Panc1 (cell line): ENCODE data around the gene RHOG. TPM values are rescaled to one million over a fixed set of nuclear protein-coding genes. Genes with fewer than 3 reads are reported as not detected.

ENCODE experiments used
- ATAC-seq: fragments of 200-7000 bp; cut with Tn5 transposase; 2 replicates; pipeline ENCODE4 v1.9.1; 2020; ENCODE audit warnings: mild to moderate bottlenecking, moderate library complexity
- BruUV-seq: library from RNA; stranded (reverse); fragments of 400-500 nt; replicated peaks from 2 replicates; lab custom pipeline; 2021; lab: Mats Ljungman, UMichigan
- CTCF ChIA-PET: fragments of 300-600 bp; sonication (Branson Sonifier 250); formaldehyde crosslinking; loops from one replicate; lab custom pipeline; 2022; ENCODE audit warnings: antibody characterized with exemption; lab: Charles Lee
- POLR2A ChIA-PET: fragments of 300-600 bp; sonication (Branson Sonifier 250); formaldehyde crosslinking; loops from one replicate; lab custom pipeline; 2022; ENCODE audit warnings: antibody characterized with exemption; lab: Charles Lee
- DNase-seq: peaks from one replicate; pipeline ENCODE4 v3.0.0-alpha.2; 2010; ENCODE audit warnings: low read depth, low spot score
- H3K27ac ChIP-seq: 2 replicates; pipeline ENCODE4 v1.5.1; 2011; ENCODE audit warnings: mild to moderate bottlenecking, low read length, inconsistent platforms
- H3K27me3 ChIP-seq: fragments of 200-500 bp; sonication (Bioruptor generic); 2 replicates; pipeline ENCODE4 v1.6.0; 2014; ENCODE audit warnings: low read length, inconsistent platforms; ENCODE audit not compliant: control insufficient read depth, insufficient read depth
- H3K36me3 ChIP-seq: fragments of 200-500 bp; sonication (Bioruptor generic); 2 replicates; pipeline ENCODE4 v1.5.1; 2014; ENCODE audit warnings: inconsistent platforms, mild to moderate bottlenecking, low read length, moderate library complexity; ENCODE audit not compliant: control insufficient read depth, insufficient read depth
- H3K4me1 ChIP-seq: 2 replicates; pipeline ENCODE4 v1.5.1; 2011; ENCODE audit warnings: inconsistent platforms, mild to moderate bottlenecking, low read length, moderate library complexity; ENCODE audit not compliant: control insufficient read depth, insufficient read depth
- H3K4me3 ChIP-seq, 2 experiments: 2 replicates each; pipeline ENCODE4 v1.5.1; 2011 to 2012; ENCODE audit warnings: low read depth in 2 of 2, low read length in 2 of 2, mild to moderate bottlenecking in 2 of 2, inconsistent platforms in 1 of 2, moderate library complexity in 1 of 2
- H3K9me3 ChIP-seq: fragments of 200-500 bp; sonication (Bioruptor generic); 2 replicates; pipeline ENCODE4 v1.5.1; 2014; ENCODE audit warnings: low read depth, mild to moderate bottlenecking, inconsistent platforms, low read length, moderate library complexity; ENCODE audit not compliant: control insufficient read depth, insufficient read depth
- POLR2AphosphoS5 ChIP-seq: IDR thresholded peaks from 2 replicates; pipeline ENCODE4 v1.6.1; 2012; ENCODE audit warnings: mild to moderate bottlenecking, low read depth, low read length, moderate library complexity
- SIN3A ChIP-seq: IDR thresholded peaks from 2 replicates; pipeline ENCODE4 v1.6.1; 2012; ENCODE audit warnings: low read depth, mild to moderate bottlenecking, low read length, moderate library complexity, borderline replicate concordance; ENCODE audit not compliant: insufficient read depth
- TCF7L2 ChIP-seq: IDR thresholded peaks from 2 replicates; pipeline ENCODE4 v1.6.1; 2011; ENCODE audit warnings: mild to moderate bottlenecking, low read depth, low read length, inconsistent platforms
- in situ Hi-C: cut with HindIII; loops from 2 replicates; pipeline ENCODE4 v1.10.0; 2016; ENCODE audit warnings: low sequenced_read_pairs, low pct_unique_long_range_greater_than_20kb
- intact Hi-C: fragments of 100-400 bp; cut with micrococcal nuclease; formaldehyde crosslinking; loops from one replicate; pipeline ENCODE4 v1.10.0; 2022; ENCODE audit not compliant: unreplicated experiment
- total RNA-seq: library from RNA; stranded (reverse); gene quantifications from one replicate; pipeline ENCODE4 v1.2.1, GENCODE V29; 2021; ENCODE audit not compliant: unreplicated experiment
- TF ChIP-seq, protein P1 (sequence below), 2 experiments: IDR thresholded peaks; 2 replicates each; pipeline ENCODE4 v1.6.1; 2011 to 2012; ENCODE audit warnings: low read depth in 2 of 2, control low read depth in 1 of 2, low read length in 1 of 2, mild to moderate bottlenecking in 1 of 2, moderate library complexity in 1 of 2; ENCODE audit not compliant: insufficient read depth in 1 of 2
- TF ChIP-seq, protein P2 (sequence below): fragments of 450-650 bp; IDR thresholded peaks from 2 replicates; pipeline ENCODE4 v1.5.1; 2017; ENCODE audit warnings: mild to moderate bottlenecking

The RHOG gene
- total RNA-seq, 1 experiment from 2014 or later: 156 TPM

DNA sequence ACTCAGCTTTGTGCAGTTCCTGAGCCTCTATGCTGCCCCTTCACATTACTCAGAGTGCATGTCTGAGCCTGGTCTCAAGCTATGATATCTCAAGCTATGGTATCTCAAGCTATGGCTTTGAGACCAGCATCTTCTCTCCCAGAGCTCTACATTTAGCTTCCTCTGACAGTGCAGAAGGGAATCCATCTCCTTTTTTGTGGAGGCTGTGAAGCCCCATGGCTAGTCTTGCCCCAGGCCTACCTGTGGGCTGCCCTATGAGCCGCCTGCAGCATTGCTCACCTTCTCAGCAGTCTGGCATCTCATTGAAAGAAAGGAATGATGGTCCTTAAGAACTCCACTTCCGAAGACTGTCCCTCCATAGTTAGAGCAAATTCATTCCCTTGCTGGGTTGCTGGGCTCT is 19.8 kb downstream of the RHOG start:
- in situ Hi-C loops: no loop called here

DNA sequence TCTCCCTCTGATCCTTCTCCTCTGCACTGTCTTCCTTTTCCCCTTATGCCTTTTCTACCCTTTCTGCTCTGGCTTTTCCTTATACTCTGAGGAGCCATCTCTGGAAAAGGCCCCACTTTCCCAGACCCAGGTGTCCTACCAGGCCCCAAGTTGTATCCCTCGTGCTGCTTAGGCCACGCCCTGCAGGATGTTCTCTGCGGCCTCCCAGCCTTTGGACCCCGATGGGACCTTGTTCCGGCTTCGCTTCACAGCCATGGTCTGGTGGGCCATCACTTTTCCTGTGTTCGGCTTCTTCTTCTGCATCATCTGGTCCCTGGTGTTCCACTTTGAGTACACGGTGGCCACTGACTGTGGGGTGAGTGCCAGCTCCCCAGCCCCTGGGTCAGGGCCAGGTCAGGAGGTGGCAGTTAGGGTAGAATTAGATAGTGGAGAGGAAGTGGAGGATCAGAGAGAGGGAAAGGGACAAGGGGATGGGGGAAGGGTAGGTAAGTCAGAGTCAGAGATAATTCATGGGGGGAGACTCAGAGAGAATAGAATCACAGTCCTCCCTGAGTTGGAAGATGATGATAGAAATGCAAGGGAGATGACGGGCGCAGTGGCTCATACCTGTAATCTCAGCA is 23.5 kb downstream of the RHOG start:
- in situ Hi-C loops: no loop called here
- Histone ChIP-seq H3K27ac (no peak overlapping the region), H3K4me1 (no peaks in the 10 kb centered on the region), H3K4me3 (no peak overlapping the region), H3K36me3 (no peaks in the 10 kb centered on the region), H3K27me3 (no peaks in the 10 kb centered on the region), H3K9me3 (no peaks in the 10 kb centered on the region)
- TF ChIP-seq, protein P1, sequence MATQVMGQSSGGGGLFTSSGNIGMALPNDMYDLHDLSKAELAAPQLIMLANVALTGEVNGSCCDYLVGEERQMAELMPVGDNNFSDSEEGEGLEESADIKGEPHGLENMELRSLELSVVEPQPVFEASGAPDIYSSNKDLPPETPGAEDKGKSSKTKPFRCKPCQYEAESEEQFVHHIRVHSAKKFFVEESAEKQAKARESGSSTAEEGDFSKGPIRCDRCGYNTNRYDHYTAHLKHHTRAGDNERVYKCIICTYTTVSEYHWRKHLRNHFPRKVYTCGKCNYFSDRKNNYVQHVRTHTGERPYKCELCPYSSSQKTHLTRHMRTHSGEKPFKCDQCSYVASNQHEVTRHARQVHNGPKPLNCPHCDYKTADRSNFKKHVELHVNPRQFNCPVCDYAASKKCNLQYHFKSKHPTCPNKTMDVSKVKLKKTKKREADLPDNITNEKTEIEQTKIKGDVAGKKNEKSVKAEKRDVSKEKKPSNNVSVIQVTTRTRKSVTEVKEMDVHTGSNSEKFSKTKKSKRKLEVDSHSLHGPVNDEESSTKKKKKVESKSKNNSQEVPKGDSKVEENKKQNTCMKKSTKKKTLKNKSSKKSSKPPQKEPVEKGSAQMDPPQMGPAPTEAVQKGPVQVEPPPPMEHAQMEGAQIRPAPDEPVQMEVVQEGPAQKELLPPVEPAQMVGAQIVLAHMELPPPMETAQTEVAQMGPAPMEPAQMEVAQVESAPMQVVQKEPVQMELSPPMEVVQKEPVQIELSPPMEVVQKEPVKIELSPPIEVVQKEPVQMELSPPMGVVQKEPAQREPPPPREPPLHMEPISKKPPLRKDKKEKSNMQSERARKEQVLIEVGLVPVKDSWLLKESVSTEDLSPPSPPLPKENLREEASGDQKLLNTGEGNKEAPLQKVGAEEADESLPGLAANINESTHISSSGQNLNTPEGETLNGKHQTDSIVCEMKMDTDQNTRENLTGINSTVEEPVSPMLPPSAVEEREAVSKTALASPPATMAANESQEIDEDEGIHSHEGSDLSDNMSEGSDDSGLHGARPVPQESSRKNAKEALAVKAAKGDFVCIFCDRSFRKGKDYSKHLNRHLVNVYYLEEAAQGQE (IDR thresholded peaks at IDR 0.05; ENCODE audit: insufficient read depth in 1 of 2, low read depth in 2 of 2, low read length in 1 of 2): no peak
- TF ChIP-seq POLR2AphosphoS5: no peak
- TF ChIP-seq, protein P2, sequence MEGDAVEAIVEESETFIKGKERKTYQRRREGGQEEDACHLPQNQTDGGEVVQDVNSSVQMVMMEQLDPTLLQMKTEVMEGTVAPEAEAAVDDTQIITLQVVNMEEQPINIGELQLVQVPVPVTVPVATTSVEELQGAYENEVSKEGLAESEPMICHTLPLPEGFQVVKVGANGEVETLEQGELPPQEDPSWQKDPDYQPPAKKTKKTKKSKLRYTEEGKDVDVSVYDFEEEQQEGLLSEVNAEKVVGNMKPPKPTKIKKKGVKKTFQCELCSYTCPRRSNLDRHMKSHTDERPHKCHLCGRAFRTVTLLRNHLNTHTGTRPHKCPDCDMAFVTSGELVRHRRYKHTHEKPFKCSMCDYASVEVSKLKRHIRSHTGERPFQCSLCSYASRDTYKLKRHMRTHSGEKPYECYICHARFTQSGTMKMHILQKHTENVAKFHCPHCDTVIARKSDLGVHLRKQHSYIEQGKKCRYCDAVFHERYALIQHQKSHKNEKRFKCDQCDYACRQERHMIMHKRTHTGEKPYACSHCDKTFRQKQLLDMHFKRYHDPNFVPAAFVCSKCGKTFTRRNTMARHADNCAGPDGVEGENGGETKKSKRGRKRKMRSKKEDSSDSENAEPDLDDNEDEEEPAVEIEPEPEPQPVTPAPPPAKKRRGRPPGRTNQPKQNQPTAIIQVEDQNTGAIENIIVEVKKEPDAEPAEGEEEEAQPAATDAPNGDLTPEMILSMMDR: no peak
- no peak for TF ChIP-seq TCF7L2
- TF ChIP-seq SIN3A: no peak
- no TSS peak for BruUV-seq
- intact Hi-C loops: no loop called here
- DNase-seq: no peak
- POLR2A ChIA-PET: interaction anchor here (0.6 kb wide), 1 partner anchor 37 kb away, joined by 8 read pairs; no protein-coding TSS in a partner anchor
- CTCF ChIA-PET: interaction anchor here (0.6 kb wide), 2 partner anchors 152 to 156 kb away, joined by 3 to 8 read pairs; no protein-coding TSS in a partner anchor
- ATAC-seq: no peak

More for the DNA sequence above, 19.8 kb downstream of the RHOG start:
- Histone ChIP-seq H3K4me3 (no peak overlapping the region), H3K27me3 (no peaks in the 10 kb centered on the region), H3K36me3 (no peaks in the 10 kb centered on the region; the same call in 1 of the 2 replicates), H3K4me1 (no peaks in the 10 kb centered on the region), H3K27ac (no peak overlapping the region), H3K9me3 (no peaks in the 10 kb centered on the region)
- no TSS peak for BruUV-seq
- intact Hi-C loops: no loop called here
- ATAC-seq (no peak), DNase-seq (no peak)
- ChIA-PET CTCF (interaction anchor here (0.9 kb wide), 1 partner anchor 28 kb away, joined by 3 read pairs; no protein-coding TSS in a partner anchor), POLR2A (no interaction called here)
- TF ChIP-seq, protein P2: no peak
- no peak for TF ChIP-seq SIN3A
- no peak for TF ChIP-seq POLR2AphosphoS5
- no peak for TF ChIP-seq TCF7L2
- TF ChIP-seq, protein P1 (IDR thresholded peaks at IDR 0.05; ENCODE audit: insufficient read depth in 1 of 2, low read depth in 2 of 2, low read length in 1 of 2): no peak
